COLO668 (cell line): ENCODE data around the gene EML3.
"Not testable (repeated sequence)": the region's sequence is repeated elsewhere in the genome, so short reads cannot be mapped to it uniquely, and the experiment has no call there.

Source experiments
- DNase-seq: peaks from one replicate; lab custom pipeline; 2025; ENCODE audit not compliant: unreplicated experiment; lab: John Stamatoyannopoulos, UW

EML3 gene

GRCh38 chr11:62601122-62601371 lies 11.5 kb downstream of the EML3 start:
- DNase-seq = peak; percentile 58

- no peak for DNase-seq
These were observed 12.0 kb downstream of the EML3 start for GRCh38 chr11:62600367-62601121.

- DNase-seq = no peak
These were observed 12.7 kb downstream of the EML3 start for GRCh38 chr11:62599901-62600300.

- DNase-seq = peak; percentile 84
These were observed 13.4 kb downstream of the EML3 start for GRCh38 chr11:62599069-62599696.

- no peak for DNase-seq
These were observed 17.5 kb downstream of the EML3 start for GRCh38 chr11:62595124-62595523.

- peak; percentile 76 for DNase-seq
These were observed 19.0 kb downstream of the EML3 start for GRCh38 chr11:62593434-62594044.

GRCh38 chr11:62592989-62593421 lies 19.6 kb downstream of the EML3 start:
- DNase-seq = no peak

GRCh38 chr11:62592146-62592815 lies 20.3 kb downstream of the EML3 start:
- no peak for DNase-seq

GRCh38 chr11:62591448-62592145 lies 21.0 kb downstream of the EML3 start, which contains the start of gene TUT1:
Gene TUT1 (minus strand): TSS chr11:62591523. CDS start chr11:62591485, 38 bp downstream.
- DNase-seq = peak; percentile 97

- DNase-seq = no peak
These were observed 23.5 kb downstream of the EML3 start for GRCh38 chr11:62588966-62589637.

- not testable (repeated sequence) for DNase-seq
These were observed 27.2 kb downstream of the EML3 start for GRCh38 chr11:62585356-62585755.

- DNase-seq = not testable (repeated sequence)
These were observed 30.8 kb downstream of the EML3 start for GRCh38 chr11:62581735-62582134.

GRCh38 chr11:62580959-62581715 lies 31.4 kb downstream of the EML3 start:
- DNase-seq = no peak

GRCh38 chr11:62579252-62579651 lies 33.3 kb downstream of the EML3 start:
- no peak for DNase-seq

GRCh38 chr11:62578541-62578940 lies 34.0 kb downstream of the EML3 start:
- no peak for DNase-seq

GRCh38 chr11:62577046-62577714 lies 35.4 kb downstream of the EML3 start:
- DNase-seq = no peak

- no peak for DNase-seq
These were observed 36.7 kb downstream of the EML3 start for GRCh38 chr11:62575837-62576236.

- peak; percentile 27 for DNase-seq
These were observed 37.4 kb downstream of the EML3 start for GRCh38 chr11:62575156-62575555.

- peak; percentile 45 for DNase-seq
These were observed 38.1 kb downstream of the EML3 start for GRCh38 chr11:62574363-62575071.
